Erythroblast (primary cell): ENCODE measurements around the gene IL10RB.

ENCODE experiments used
- GATA1 ChIP-seq: IDR thresholded peaks from 2 replicates; pipeline ENCODE4 v1.6.1; 2011; ENCODE audit warnings: low read depth, mild to moderate bottlenecking, control low read depth, low read length, moderate library complexity
- POLR2A ChIP-seq: IDR thresholded peaks from 2 replicates; pipeline ENCODE4 v1.6.1; 2011; ENCODE audit warnings: mild to moderate bottlenecking, low read length

GRCh38 chr21:33345751-33346238 is 79.6 kb downstream of the IL10RB start:
- no peak for TF ChIP-seq POLR2A
- TF ChIP-seq GATA1: no peak
